Measurements from ENCODE around the gene FMNL2. TPM values are rescaled to one million over a fixed set of nuclear protein-coding genes. Genes with fewer than 3 reads are reported as not detected.

Gene FMNL2
- total RNA-seq, 2 experiments from 2014 or later, result 2.2 TPM

DNA sequence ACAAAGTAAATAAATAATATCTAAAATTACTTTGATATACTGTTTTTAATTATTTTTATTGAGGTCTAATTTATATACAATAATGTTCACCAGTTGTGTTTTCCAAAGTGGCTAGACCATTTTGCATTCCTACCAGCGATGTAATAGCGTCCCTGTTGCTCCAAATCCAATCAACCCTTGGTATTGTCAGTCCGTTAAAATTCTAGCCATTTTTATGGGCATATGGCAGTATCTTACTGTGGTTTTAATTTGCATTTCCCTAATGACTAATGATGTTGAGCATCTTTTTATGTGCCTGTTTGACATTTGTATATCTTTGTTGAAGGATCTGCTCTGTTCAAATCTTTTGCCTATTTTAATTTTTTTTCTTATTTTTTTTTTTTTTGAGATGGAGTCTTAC, 197.3 kb downstream of the FMNL2 start:
- ChIA-PET POLR2A (no interaction called here), CTCF (no interaction called here)
- no peak overlapping the region for H3K27ac Mint-ChIP-seq
- intact Hi-C loops (cut with micrococcal nuclease), result no loop called here
- H3K27me3 Mint-ChIP-seq, result peaks cover 15% of the 10 kb centered on the region
- H3K4me3 Mint-ChIP-seq, result no peak overlapping the region
- DNase-seq, result no peak
- H3K4me1 Mint-ChIP-seq (ENCODE audit: low read depth), result no peaks in the 10 kb centered on the region
- H3K9me3 Mint-ChIP-seq, result no peaks in the 10 kb centered on the region
- H3K36me3 Mint-ChIP-seq, result no peaks in the 10 kb centered on the region

DNA sequence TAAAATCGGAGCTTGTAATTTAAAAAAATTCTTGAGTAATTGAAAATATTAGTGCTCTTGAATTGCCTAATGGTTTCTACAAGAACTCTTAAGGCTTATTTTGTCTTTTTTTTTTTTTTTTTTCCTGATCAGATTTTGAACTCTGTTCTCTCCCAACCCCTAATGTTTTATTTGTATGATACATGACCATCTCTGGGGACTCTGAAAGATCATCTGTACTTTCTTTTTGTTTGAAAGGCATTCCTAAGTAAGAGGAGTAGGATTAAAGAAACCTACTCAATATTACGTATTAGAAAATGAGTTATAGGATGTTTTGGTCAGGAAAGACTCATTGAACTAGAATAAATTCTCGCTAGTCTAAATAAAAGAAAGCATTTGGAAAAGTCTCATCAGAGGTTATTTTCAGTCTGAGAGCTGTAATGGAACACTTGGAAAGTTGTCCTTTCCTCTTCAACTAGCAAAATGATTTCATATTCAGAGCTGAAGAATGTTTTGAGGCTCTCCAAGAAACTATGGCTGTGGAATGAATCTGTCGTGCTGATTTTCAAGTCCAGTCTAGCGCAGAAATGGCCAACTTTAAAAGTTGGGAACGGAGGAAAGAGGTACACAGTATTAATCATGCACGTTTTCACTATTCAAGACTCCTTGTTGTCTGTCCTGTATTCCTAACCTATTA, 199.6 kb downstream of the FMNL2 start:
- ChIA-PET POLR2A (no interaction called here), CTCF (no interaction called here)
- Mint-ChIP-seq H3K27me3 (peaks cover 20% of the 10 kb centered on the region), H3K9me3 (no peaks in the 10 kb centered on the region), H3K4me3 (no peak overlapping the region), H3K36me3 (no peaks in the 10 kb centered on the region), H3K4me1 (ENCODE audit: low read depth) (no peaks in the 10 kb centered on the region), H3K27ac (no peak overlapping the region)
- DNase-seq, result no peak
- intact Hi-C loops (cut with micrococcal nuclease), result no loop called here

DNA sequence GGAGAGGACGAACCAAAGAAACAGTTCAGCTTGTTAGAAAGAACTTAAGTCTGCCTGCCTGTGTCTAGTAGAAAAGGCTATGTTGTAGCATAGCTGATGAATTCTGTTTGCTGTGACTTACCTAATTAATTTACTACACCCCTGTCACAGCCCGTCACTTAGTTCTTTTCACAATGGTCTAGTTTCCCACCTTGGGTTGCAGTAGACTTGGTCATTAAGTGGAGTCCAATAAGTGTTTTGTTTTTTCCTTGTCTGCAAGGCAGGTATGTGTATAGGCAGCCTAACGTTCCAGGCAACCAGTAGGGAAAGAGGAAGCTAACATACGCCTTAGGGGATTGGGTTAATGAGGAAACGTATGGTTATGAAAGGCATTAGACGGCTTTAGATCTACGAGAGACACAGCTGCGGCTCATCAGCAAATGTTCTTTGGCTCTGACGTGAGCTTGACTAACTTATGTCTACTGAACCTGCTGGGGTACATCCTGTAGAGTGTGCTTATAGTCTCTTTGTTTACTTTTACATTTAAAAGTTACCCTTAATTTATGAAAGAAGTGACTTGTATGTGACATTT, 202.2 kb downstream of the FMNL2 start:
- intact Hi-C loops (cut with micrococcal nuclease), result no loop called here
- Mint-ChIP-seq H3K27me3 (peaks cover 20% of the 10 kb centered on the region), H3K4me3 (no peak overlapping the region), H3K36me3 (no peaks in the 10 kb centered on the region), H3K9me3 (no peaks in the 10 kb centered on the region), H3K4me1 (ENCODE audit: low read depth) (no peaks in the 10 kb centered on the region), H3K27ac (no peak overlapping the region)
- CTCF ChIA-PET, result no interaction called here
- POLR2A ChIA-PET, result no interaction called here
- DNase-seq, result no peak

DNA sequence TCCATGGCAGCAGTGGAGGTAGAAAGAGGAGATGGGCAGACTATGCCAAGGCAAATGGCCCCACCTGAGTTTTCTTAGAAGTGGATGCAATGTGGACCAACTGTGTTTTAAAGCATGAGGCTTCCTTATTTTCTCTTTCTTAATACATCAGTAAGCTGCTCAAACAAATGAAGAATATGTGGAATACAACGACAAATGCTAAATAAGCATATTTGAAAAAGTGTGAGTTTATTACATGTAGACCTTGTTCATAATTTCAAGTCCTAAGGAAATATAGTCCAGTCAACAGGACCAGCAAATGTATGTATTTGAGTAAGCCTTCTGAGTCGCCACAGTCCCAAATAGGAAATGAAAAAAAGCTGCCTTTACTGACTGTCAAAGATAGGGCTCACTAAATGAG, 204.4 kb downstream of the FMNL2 start:
- Mint-ChIP-seq H3K27me3 (peaks cover 18% of the 10 kb centered on the region), H3K9me3 (no peaks in the 10 kb centered on the region), H3K4me1 (ENCODE audit: low read depth) (no peaks in the 10 kb centered on the region), H3K4me3 (no peak overlapping the region), H3K36me3 (no peaks in the 10 kb centered on the region), H3K27ac (no peak overlapping the region)
- DNase-seq, result no peak
- ChIA-PET POLR2A (no interaction called here), CTCF (interaction anchor here (0.8 kb wide), 1 partner anchor 9 kb away, joined by 3 read pairs; no protein-coding TSS in a partner anchor)
- intact Hi-C loops (cut with micrococcal nuclease), result no loop called here

DNA sequence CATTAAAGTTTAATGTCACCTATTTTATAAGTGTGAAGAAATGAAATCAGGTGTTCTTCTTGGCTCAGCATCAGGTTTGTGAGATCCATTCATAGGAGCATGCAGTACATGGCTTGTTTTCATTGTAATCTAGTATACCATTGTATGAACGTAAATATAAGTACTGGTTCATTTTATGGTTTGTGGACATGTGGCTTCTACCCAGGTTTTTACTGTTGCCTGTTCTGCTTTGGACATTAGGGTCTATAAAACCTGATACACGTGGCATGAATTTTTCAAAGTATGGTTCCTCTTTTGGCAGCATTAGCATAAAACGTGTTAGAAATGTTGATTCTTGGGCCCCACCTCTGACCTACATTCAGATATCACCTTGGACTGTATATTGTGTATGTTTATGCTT, 206.7 kb downstream of the FMNL2 start:
- Mint-ChIP-seq H3K4me3 (no peak overlapping the region), H3K4me1 (ENCODE audit: low read depth) (no peaks in the 10 kb centered on the region), H3K36me3 (no peaks in the 10 kb centered on the region), H3K9me3 (no peaks in the 10 kb centered on the region), H3K27ac (no peak overlapping the region), H3K27me3 (peaks cover 10% of the 10 kb centered on the region)
- POLR2A ChIA-PET, result no interaction called here
- no peak for DNase-seq
- CTCF ChIA-PET, result no interaction called here
- intact Hi-C loops (cut with micrococcal nuclease), result no loop called here

DNA sequence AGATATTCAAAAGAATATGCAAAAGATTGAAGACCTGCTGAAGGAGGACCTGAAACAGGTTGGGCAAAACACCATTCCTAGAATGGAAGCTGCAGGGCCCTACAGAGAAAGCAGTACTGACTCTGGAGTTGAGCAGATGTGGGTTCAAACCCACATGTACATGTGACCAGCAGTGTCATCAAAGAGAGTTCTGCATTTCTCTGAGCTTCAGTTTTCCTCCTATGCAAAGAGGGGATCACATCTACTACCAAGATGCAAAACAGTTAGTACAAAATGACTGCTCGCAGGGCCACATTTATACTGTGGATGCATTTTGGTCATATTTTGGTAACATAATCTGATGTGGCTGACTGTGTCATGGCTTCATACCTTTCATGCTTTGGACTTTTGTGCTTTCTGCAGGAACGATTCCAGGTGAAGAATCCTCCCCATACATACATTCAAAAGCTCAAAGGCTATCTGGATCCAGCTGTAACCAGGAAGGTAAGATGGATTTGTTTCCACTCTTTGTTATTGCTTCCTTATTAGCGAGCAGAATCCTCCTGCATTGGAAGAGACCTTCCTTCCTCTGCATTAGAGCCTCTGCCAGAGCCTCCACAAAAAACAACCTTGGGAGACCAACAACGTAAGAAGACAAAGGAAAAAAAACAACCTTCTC, 207.5 kb downstream of the FMNL2 start:
- POLR2A ChIA-PET, result no interaction called here
- DNase-seq, result no peak
- no peaks in the 10 kb centered on the region for H3K9me3 Mint-ChIP-seq
- H3K4me1 Mint-ChIP-seq (ENCODE audit: low read depth), result no peaks in the 10 kb centered on the region
- H3K36me3 Mint-ChIP-seq, result no peaks in the 10 kb centered on the region
- H3K27me3 Mint-ChIP-seq, result peaks cover 6% of the 10 kb centered on the region
- H3K27ac Mint-ChIP-seq, result no peak overlapping the region
- CTCF ChIA-PET, result no interaction called here
- intact Hi-C loops (cut with micrococcal nuclease), result no loop called here
- no peak overlapping the region for H3K4me3 Mint-ChIP-seq

DNA sequence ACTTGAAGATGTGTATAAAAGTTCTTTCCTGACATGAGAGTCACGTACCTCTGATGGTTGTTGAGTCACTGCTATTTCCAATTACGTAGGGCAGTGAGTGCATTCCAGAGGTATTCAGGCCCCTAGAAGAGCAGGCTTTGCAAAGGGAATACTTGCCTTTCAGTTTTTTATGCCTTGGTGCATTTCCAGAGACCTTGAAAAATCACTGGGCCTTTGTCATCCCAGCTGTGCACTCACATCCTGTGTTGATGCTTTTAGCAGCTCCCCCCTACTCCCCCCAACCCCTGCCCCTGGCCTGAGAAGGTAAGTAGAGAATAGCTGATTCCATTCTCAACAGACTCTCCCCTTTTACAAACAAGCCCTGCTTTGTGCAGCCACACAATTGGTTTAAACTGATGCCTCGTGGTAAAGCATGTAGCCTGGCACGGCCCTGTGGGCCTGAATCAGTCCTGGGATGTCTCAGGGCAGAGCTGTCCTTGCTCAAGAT, 208.1 kb downstream of the FMNL2 start:
- Mint-ChIP-seq H3K27me3 (peaks cover 6% of the 10 kb centered on the region), H3K4me3 (no peak overlapping the region), H3K27ac (no peak overlapping the region), H3K4me1 (ENCODE audit: low read depth) (no peaks in the 10 kb centered on the region), H3K36me3 (no peaks in the 10 kb centered on the region), H3K9me3 (no peaks in the 10 kb centered on the region)
- intact Hi-C loops (cut with micrococcal nuclease), result no loop called here
- ChIA-PET POLR2A (no interaction called here), CTCF (no interaction called here)
- DNase-seq, result no peak

DNA sequence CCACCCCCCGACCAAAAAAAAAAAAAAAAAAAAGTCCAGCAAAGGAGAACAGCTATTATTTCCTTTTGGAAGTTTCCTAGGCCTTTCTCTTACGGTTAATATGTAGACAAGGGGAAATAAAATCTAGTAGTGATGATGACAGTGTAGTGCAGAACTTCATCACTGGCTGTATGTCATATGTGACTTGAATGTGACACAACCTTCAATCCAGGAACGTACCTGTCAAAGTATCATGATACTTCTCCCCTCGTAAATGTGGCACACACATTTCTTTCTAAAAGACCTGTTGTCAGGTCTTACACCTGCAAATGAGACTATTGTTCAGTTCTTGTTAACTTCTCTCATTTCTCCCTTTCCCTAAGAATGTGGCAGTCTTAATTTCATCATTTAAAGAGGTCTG, 208.7 kb downstream of the FMNL2 start:
- no peaks in the 10 kb centered on the region for H3K36me3 Mint-ChIP-seq
- no peak overlapping the region for H3K4me3 Mint-ChIP-seq
- peaks cover 6% of the 10 kb centered on the region for H3K27me3 Mint-ChIP-seq
- H3K9me3 Mint-ChIP-seq, result no peaks in the 10 kb centered on the region
- CTCF ChIA-PET, result no interaction called here
- DNase-seq, result no peak
- no peaks in the 10 kb centered on the region for H3K4me1 Mint-ChIP-seq (ENCODE audit: low read depth)
- no peak overlapping the region for H3K27ac Mint-ChIP-seq
- intact Hi-C loops (cut with micrococcal nuclease), result no loop called here
- POLR2A ChIA-PET, result no interaction called here

DNA sequence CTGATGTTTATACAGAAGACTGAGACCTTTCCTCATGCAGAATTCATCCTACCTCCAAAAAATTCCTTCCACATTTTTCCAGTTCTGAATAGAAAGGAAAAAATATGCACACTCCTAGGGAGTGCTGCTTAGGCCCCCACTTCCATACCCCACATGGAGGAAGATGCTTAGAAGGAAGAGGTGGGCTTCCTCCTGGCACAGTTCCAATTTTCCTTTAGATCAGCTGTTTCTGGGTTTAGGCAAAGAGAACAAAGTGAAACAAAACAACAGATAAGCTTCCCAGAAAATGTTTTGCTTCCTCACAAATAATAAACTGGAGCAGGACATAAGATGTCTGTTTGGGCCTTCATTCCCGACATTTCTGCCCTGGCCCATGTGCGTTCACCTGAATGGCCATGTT, 209.7 kb downstream of the FMNL2 start:
- Mint-ChIP-seq H3K36me3 (no peaks in the 10 kb centered on the region), H3K27me3 (peaks cover 2% of the 10 kb centered on the region), H3K27ac (no peak overlapping the region), H3K4me1 (ENCODE audit: low read depth) (no peaks in the 10 kb centered on the region), H3K4me3 (no peak overlapping the region), H3K9me3 (no peaks in the 10 kb centered on the region)
- CTCF ChIA-PET, result no interaction called here
- intact Hi-C loops (cut with micrococcal nuclease), result no loop called here
- DNase-seq, result no peak
- POLR2A ChIA-PET, result no interaction called here

DNA sequence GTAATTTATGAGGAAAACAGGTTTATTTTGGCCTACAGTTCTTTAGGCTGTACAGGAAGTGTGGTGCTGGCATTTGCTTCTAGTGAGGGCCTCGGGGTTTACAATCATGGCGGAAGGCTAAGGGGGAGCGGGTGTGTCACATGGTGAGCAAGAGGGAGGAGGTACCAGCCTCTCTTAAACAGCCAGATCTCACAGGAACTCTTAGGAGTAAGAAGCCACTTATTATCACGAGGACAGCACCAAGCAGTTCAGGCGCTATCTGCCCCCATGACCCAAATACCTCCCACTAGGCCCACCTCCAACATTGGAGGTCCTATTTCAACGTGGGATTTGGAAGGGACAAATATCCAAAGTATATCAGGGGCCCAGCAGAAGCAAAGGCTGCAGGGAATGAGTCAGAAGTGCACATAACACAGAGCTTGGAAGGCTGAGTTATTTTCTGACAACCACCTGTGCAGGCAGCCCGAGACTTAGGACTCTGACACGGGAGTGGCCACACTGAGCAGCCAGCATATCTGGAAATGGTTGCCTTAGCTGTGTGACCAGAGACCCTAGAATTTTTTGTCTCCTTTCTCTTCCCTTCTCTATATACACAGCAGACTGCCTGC, 211.4 kb downstream of the FMNL2 start:
- Mint-ChIP-seq H3K9me3 (no peaks in the 10 kb centered on the region), H3K27ac (no peak overlapping the region), H3K4me3 (no peak overlapping the region), H3K4me1 (ENCODE audit: low read depth) (no peaks in the 10 kb centered on the region), H3K36me3 (no peaks in the 10 kb centered on the region), H3K27me3 (no peaks in the 10 kb centered on the region)
- intact Hi-C loops (cut with micrococcal nuclease), result no loop called here
- ChIA-PET POLR2A (no interaction called here), CTCF (interaction anchor here (0.6 kb wide), 1 partner anchor 545 kb away, joined by 3 read pairs; no protein-coding TSS in a partner anchor)
- DNase-seq, result no peak

DNA sequence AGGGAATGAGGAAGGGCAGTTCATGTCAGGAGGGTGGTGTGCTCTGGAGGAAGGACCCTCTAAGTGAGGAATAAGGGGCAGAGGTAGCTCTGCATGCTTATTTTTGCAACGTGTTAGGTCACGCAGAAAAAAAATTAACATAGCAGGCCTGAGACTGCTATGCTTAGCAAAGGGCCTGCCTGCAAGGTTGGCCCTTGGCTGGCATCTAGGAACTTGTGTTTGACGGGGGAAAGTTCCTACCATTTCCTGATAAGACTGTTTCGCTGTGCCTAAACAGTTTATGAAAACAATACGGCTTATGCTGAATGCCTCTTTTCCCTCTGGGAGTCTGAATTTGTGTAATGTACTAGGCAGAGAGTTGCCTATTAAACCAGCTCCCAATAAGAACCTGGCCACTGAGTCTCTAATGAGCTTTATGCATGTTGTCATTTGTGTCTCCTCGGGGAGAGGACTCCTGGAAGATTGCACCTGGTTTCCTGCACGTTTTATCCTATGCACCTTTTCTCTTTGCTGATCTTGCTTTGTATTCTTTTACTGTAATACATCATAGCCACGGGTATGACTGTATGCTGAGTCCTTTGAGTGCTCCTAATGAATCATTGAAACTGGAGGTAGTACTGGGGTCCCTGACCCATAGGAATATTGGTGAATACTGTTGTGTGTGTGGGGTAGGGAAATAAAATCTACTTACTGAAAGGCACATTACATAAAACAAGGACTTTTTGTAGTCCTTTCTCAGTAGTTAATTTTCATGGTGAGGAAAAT, 213.3 kb downstream of the FMNL2 start:
- POLR2A ChIA-PET, result no interaction called here

DNA sequence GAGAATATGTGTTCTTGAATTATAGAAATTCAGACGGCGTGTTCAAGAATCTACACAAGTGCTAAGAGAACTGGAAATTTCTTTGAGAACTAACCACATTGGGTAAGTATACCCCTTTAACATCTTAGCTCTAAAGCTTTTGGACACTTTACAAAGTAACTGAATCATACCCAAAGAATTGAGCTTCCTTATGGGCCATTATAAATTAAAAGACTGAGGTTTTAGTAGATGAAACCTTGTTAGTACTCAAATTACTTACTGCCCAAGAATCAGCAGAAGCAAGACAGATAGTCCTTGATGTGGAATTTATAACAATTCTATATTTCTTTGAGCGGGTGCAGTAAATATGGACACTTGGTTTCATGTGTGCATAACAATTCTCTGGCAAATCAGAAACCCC, 214.0 kb downstream of the FMNL2 start:
- Mint-ChIP-seq H3K27me3 (peaks cover 3% of the 10 kb centered on the region), H3K36me3 (no peaks in the 10 kb centered on the region), H3K4me3 (no peak overlapping the region), H3K27ac (no peak overlapping the region), H3K4me1 (ENCODE audit: low read depth) (no peaks in the 10 kb centered on the region), H3K9me3 (no peaks in the 10 kb centered on the region)
- ChIA-PET CTCF (no interaction called here), POLR2A (no interaction called here)
- intact Hi-C loops (cut with micrococcal nuclease), result no loop called here
- no peak for DNase-seq

More for the DNA sequence above, 213.3 kb downstream of the FMNL2 start:
- no peak for DNase-seq
- no peak overlapping the region for H3K27ac Mint-ChIP-seq
- H3K36me3 Mint-ChIP-seq, result no peaks in the 10 kb centered on the region
- CTCF ChIA-PET, result no interaction called here
- peaks cover 2% of the 10 kb centered on the region for H3K27me3 Mint-ChIP-seq
- H3K4me1 Mint-ChIP-seq (ENCODE audit: low read depth), result no peaks in the 10 kb centered on the region
- intact Hi-C loops (cut with micrococcal nuclease), result no loop called here
- H3K9me3 Mint-ChIP-seq, result no peaks in the 10 kb centered on the region
- no peak overlapping the region for H3K4me3 Mint-ChIP-seq

Measured in activated CD4-positive, alpha-beta memory T cell treated with anti-CD3 and anti-CD28 coated beads for 36 hours (primary cell).